Umbilical cord (tissue), 2 donors: Measurements from ENCODE around the gene MAX. TPM values are rescaled to one million over a fixed set of nuclear protein-coding genes. Genes with fewer than 3 reads are reported as not detected.
A peak's percentile ranks its signal among the peaks of the same experiment; 100 is the strongest.
"Not testable (repeated sequence)": the region's sequence is repeated elsewhere in the genome, so short reads cannot be mapped to it uniquely, and the experiment has no call there.

Source experiments
- DNase-seq: peaks from one replicate; pipeline ENCODE4 v3.0.0-alpha.2; 2015; ENCODE audit warnings: low spot score
- total RNA-seq: library from RNA; depleted of rRNA; stranded (reverse); fragments of >200 nt; gene quantifications from one replicate; pipeline ENCODE4 v1.2.3, GENCODE V29; 2014; ENCODE audit warnings: low replicate concordance; ENCODE audit not compliant: insufficient read depth

Gene MAX
- total RNA-seq, 1 donor from 2014 or later: 46.9 TPM

- no peak for DNase-seq
Observed at GRCh38 chr14:65104791-65105190, 2.5 kb upstream of the MAX start.

- DNase-seq: no peak
Observed at GRCh38 chr14:65103150-65103760, 938 bp upstream of the MAX start.

- peak; percentile 21 for DNase-seq
Observed at GRCh38 chr14:65101631-65102440, 481 bp downstream of the MAX start.

GRCh38 chr14:65100922-65101541 is 1.3 kb downstream of the MAX start:
- DNase-seq: no peak

- no peak for DNase-seq
Observed at GRCh38 chr14:65098586-65098985, 3.7 kb downstream of the MAX start.

GRCh38 chr14:65096323-65097089 is 5.8 kb downstream of the MAX start:
- DNase-seq: peak; percentile 77

- DNase-seq: peak; percentile 95
Observed at GRCh38 chr14:65095633-65096205, 6.6 kb downstream of the MAX start.

GRCh38 chr14:65092349-65092748 is 10.0 kb downstream of the MAX start:
- no peak for DNase-seq

- not testable (repeated sequence) for DNase-seq
Observed at GRCh38 chr14:65087835-65088234, 14.5 kb downstream of the MAX start.

GRCh38 chr14:65086686-65087085 is 15.6 kb downstream of the MAX start:
- not testable (repeated sequence) for DNase-seq

GRCh38 chr14:65084554-65085505 is 17.5 kb downstream of the MAX start:
- no peak for DNase-seq

- no peak for DNase-seq
Observed at GRCh38 chr14:65082930-65083329, 19.4 kb downstream of the MAX start.

GRCh38 chr14:65080960-65081747 is 21.2 kb downstream of the MAX start:
- DNase-seq: no peak

- no peak for DNase-seq
Observed at GRCh38 chr14:65079768-65080167, 22.5 kb downstream of the MAX start.

GRCh38 chr14:65079201-65079600 is 23.1 kb downstream of the MAX start:
- peak; percentile 72 for DNase-seq

- DNase-seq: no peak
Observed at GRCh38 chr14:65077318-65077717, 25.0 kb downstream of the MAX start.

- no peak for DNase-seq
Observed at GRCh38 chr14:65075628-65076325, 26.5 kb downstream of the MAX start.

GRCh38 chr14:65074449-65075150 is 27.7 kb downstream of the MAX start:
- no peak for DNase-seq
